Hepatocyte (in vitro differentiated cells): Measurements from ENCODE around the gene ZEB1. TPM values are rescaled to one million over a fixed set of nuclear protein-coding genes. Genes with fewer than 3 reads are reported as not detected.
"Not testable (repeated sequence)": the region's sequence is repeated elsewhere in the genome, so short reads cannot be mapped to it uniquely, and the experiment has no call there.

Experiments
- DNase-seq: peaks from one replicate; pipeline ENCODE4 v3.0.0-alpha.2; 2016; ENCODE audit warnings: low spot score
- H2AFZ ChIP-seq: fragments of 200-600 bp; sonication (generic); 2 replicates; pipeline ENCODE4 v1.6.0; 2016; ENCODE audit warnings: antibody characterized with exemption, mild to moderate bottlenecking
- H3K27ac ChIP-seq: fragments of 200-600 bp; sonication (generic); 2 replicates; pipeline ENCODE4 v1.5.1; 2016; ENCODE audit warnings: mild to moderate bottlenecking
- H3K27me3 ChIP-seq: fragments of 200-600 bp; sonication (generic); 2 replicates; pipeline ENCODE4 v1.6.1; 2016
- H3K36me3 ChIP-seq: fragments of 200-600 bp; sonication (generic); replicated peaks from 2 replicates; pipeline ENCODE4 v1.5.1; 2016; ENCODE audit warnings: low read depth; ENCODE audit not compliant: insufficient read depth
- H3K4me1 ChIP-seq: fragments of 200-600 bp; sonication (generic); 2 replicates; pipeline ENCODE4 v1.5.1; 2016; ENCODE audit warnings: mild to moderate bottlenecking, moderate library complexity; ENCODE audit not compliant: insufficient read depth
- H3K4me2 ChIP-seq: fragments of 200-600 bp; sonication (generic); 2 replicates; pipeline ENCODE4 v1.6.0; 2016
- H3K4me3 ChIP-seq: fragments of 200-600 bp; sonication (generic); 2 replicates; pipeline ENCODE4 v1.5.1; 2016; ENCODE audit warnings: mild to moderate bottlenecking
- H3K79me2 ChIP-seq: fragments of 200-600 bp; sonication (generic); 2 replicates; pipeline ENCODE4 v1.6.0; 2017; ENCODE audit warnings: mild to moderate bottlenecking
- H3K9me2 ChIP-seq: fragments of 200-600 bp; sonication (generic); replicated peaks from 2 replicates; pipeline ENCODE4 v1.6.0; 2017; ENCODE audit warnings: mild to moderate bottlenecking; ENCODE audit not compliant: insufficient read depth
- H3K9me3 ChIP-seq: fragments of 200-600 bp; sonication (generic); 2 replicates; pipeline ENCODE4 v1.5.1; 2016; ENCODE audit warnings: low read depth, mild to moderate bottlenecking
- H4K20me1 ChIP-seq: fragments of 200-600 bp; sonication (generic); 2 replicates; pipeline ENCODE4 v1.6.0; 2016; ENCODE audit warnings: mild to moderate bottlenecking; ENCODE audit not compliant: insufficient read depth, poor library complexity, severe bottlenecking
- EZH2 ChIP-seq: fragments of 200-600 bp; sonication (generic); IDR thresholded peaks from 2 replicates; pipeline ENCODE4 v1.6.1; 2016; ENCODE audit warnings: antibody characterized with exemption, mild to moderate bottlenecking, borderline replicate concordance
- EZH2phosphoT487 ChIP-seq: fragments of 200-600 bp; sonication (generic); IDR thresholded peaks from one replicate; pipeline ENCODE4 v1.6.1; 2018; ENCODE audit warnings: antibody characterized with exemption, mild to moderate bottlenecking, low read depth, moderate library complexity; ENCODE audit not compliant: unreplicated experiment, severe bottlenecking
- WGBS: methylation state at CpG from one replicate; pipeline ENCODE4 v1.1.6; 2016; ENCODE audit warnings: low lambda C conversion rate; ENCODE audit errors: missing lambda C conversion rate; 5-methylcytosine and 5-hydroxymethylcytosine counted together
- polyA plus RNA-seq: library from polyadenylated mRNA; unstranded; fragments of >200 nt; fragmentation: Nextera tagmentation; extraction: Ambion mirVana; gene quantifications from 2 replicates; pipeline ENCODE4 v1.2.1, GENCODE V29; 2016
- total RNA-seq: library from RNA; depleted of rRNA; stranded (reverse); fragments of >200 nt; gene quantifications from 2 replicates; pipeline ENCODE4 v1.2.3, GENCODE V29; 2014
- TF ChIP-seq, protein P1 (sequence below): fragments of 200-600 bp; sonication (generic); IDR thresholded peaks from 2 replicates; pipeline ENCODE4 v1.5.1; 2016; ENCODE audit warnings: antibody characterized with exemption, mild to moderate bottlenecking; ENCODE audit not compliant: poor library complexity

The ZEB1 gene
- total and polyA plus RNA-seq, 2 experiments from 2014 or later, result 13.6 to 14.3 TPM

DNA sequence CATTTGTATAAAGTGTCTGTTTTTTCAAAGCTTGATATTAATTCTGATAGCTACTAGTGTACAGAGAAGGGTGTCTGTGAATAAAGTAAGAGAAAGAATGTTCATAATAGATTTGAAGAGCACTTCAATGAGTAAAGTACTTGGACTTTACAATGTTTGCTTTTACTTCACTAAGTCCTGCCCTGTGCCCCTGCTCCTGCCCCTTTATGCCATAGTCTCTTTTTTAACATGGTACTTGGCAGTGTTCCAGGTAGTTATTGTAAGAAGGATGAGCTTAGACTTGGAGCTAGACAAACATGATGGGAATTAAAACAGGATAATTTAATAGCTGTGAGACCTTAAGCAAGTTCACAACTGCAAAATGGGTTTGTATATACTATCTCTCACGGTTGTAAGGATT is 41.0 kb downstream of the ZEB1 start:
- TF ChIP-seq EZH2phosphoT487 (no peak), EZH2 (no peak)
- TF ChIP-seq, protein P1, sequence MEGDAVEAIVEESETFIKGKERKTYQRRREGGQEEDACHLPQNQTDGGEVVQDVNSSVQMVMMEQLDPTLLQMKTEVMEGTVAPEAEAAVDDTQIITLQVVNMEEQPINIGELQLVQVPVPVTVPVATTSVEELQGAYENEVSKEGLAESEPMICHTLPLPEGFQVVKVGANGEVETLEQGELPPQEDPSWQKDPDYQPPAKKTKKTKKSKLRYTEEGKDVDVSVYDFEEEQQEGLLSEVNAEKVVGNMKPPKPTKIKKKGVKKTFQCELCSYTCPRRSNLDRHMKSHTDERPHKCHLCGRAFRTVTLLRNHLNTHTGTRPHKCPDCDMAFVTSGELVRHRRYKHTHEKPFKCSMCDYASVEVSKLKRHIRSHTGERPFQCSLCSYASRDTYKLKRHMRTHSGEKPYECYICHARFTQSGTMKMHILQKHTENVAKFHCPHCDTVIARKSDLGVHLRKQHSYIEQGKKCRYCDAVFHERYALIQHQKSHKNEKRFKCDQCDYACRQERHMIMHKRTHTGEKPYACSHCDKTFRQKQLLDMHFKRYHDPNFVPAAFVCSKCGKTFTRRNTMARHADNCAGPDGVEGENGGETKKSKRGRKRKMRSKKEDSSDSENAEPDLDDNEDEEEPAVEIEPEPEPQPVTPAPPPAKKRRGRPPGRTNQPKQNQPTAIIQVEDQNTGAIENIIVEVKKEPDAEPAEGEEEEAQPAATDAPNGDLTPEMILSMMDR, result no peak
- WGBS, result 83% methylated on average over 1 of the region's 1 CpG
- H3K79me2 ChIP-seq, result peaks cover 16% of the 10 kb centered on the region
- no peak overlapping the region for H3K4me3 ChIP-seq
- H3K4me1 ChIP-seq, result no peaks in the 10 kb centered on the region
- H4K20me1 ChIP-seq, result no peaks in the 10 kb centered on the region
- H3K27ac ChIP-seq, result no peak overlapping the region
- no peaks in the 10 kb centered on the region for H3K27me3 ChIP-seq
- H3K9me3 ChIP-seq, result no peaks in the 10 kb centered on the region
- peak; percentile 13 for DNase-seq
- no peak overlapping the region for H2AFZ ChIP-seq
- no peaks in the 10 kb centered on the region for H3K36me3 ChIP-seq
- H3K9me2 ChIP-seq, result no peaks in the 10 kb centered on the region
- no peak overlapping the region for H3K4me2 ChIP-seq

GRCh38 chr10:31361475-31361874 is 42.5 kb downstream of the ZEB1 start:
- WGBS, result 98% methylated on average over 15 of the region's 15 CpGs
- H3K27me3 ChIP-seq, H3K36me3 ChIP-seq, H3K9me2 ChIP-seq, H3K4me1 ChIP-seq, H3K9me3 ChIP-seq, H3K4me3 ChIP-seq, H3K27ac ChIP-seq, H2AFZ ChIP-seq, DNase-seq, H3K4me2 ChIP-seq, H4K20me1 ChIP-seq: not testable (repeated sequence)
- peaks cover 19% of the 10 kb centered on the region for H3K79me2 ChIP-seq

DNA sequence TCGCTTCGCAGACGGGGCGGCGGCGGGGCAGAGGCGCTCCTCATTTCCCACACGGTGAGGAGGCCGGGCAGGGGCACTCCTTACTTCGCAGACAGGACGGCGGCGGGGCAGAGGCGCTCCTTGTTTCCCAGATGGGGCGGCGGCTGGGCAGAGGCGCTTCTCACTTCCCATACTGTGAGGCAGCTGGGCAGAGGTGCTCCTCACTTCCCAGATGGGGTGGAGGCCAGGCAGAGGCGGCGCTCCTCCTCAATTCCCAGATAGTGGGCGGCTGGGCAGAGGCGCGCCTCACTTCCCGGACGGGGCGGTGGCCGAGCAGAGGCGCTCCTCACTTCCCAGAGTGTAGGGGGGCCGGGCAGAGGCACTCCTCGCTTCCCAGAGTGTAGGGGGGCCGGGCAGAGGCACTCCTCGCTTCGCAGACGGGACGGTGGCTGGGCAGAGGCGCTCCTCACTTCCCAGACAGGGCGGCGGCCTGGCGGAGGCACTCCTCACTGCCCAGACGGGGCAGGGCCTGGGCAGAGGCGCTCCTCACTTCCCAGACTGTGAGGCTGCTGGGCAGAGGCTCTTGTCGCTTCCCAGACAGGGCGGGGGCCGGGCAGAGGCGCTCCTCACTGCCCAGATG is 43.1 kb downstream of the ZEB1 start:
- H3K4me3 ChIP-seq, result no peak overlapping the region
- H3K4me1 ChIP-seq, result no peaks in the 10 kb centered on the region
- H3K4me2 ChIP-seq, result no peak overlapping the region
- no peaks in the 10 kb centered on the region for H3K36me3 ChIP-seq
- DNase-seq, result no peak
- 94% methylated on average over 16 of the region's 44 CpGs for WGBS
- H3K27ac ChIP-seq, result no peak overlapping the region
- no peaks in the 10 kb centered on the region for H3K9me2 ChIP-seq
- peaks cover 18% of the 10 kb centered on the region for H3K79me2 ChIP-seq
- no peak overlapping the region for H2AFZ ChIP-seq
- no peaks in the 10 kb centered on the region for H4K20me1 ChIP-seq
- H3K27me3 ChIP-seq, result no peaks in the 10 kb centered on the region
- no peak for TF ChIP-seq EZH2
- TF ChIP-seq, protein P1, result no peak
- no peak for TF ChIP-seq EZH2phosphoT487
- H3K9me3 ChIP-seq, result no peaks in the 10 kb centered on the region

- DNase-seq, H3K4me3 ChIP-seq, H4K20me1 ChIP-seq, H3K4me2 ChIP-seq, H3K9me3 ChIP-seq, H2AFZ ChIP-seq, H3K79me2 ChIP-seq, H3K27ac ChIP-seq, H3K27me3 ChIP-seq, H3K36me3 ChIP-seq, H3K4me1 ChIP-seq, H3K9me2 ChIP-seq: not testable (repeated sequence)
- WGBS, result 96% methylated on average over 19 of the region's 19 CpGs
Measured at GRCh38 chr10:31363696-31364095, 44.7 kb downstream of the ZEB1 start.

- not testable (repeated sequence) for DNase-seq, H3K36me3 ChIP-seq, H3K4me1 ChIP-seq, H3K9me2 ChIP-seq, H3K27me3 ChIP-seq, H3K79me2 ChIP-seq, H3K4me3 ChIP-seq, H2AFZ ChIP-seq, H3K27ac ChIP-seq, H4K20me1 ChIP-seq, H3K9me3 ChIP-seq, H3K4me2 ChIP-seq
- WGBS, result 94% methylated on average over 12 of the region's 13 CpGs
Measured at GRCh38 chr10:31364238-31364637, 45.2 kb downstream of the ZEB1 start.
